ENCODE measurements around the gene ZSCAN10. TPM values are rescaled to one million over a fixed set of nuclear protein-coding genes. Genes with fewer than 3 reads are reported as not detected.

ZSCAN10 gene
- total RNA-seq, 1 donor from 2014 or later, result 50.7 TPM

DNA sequence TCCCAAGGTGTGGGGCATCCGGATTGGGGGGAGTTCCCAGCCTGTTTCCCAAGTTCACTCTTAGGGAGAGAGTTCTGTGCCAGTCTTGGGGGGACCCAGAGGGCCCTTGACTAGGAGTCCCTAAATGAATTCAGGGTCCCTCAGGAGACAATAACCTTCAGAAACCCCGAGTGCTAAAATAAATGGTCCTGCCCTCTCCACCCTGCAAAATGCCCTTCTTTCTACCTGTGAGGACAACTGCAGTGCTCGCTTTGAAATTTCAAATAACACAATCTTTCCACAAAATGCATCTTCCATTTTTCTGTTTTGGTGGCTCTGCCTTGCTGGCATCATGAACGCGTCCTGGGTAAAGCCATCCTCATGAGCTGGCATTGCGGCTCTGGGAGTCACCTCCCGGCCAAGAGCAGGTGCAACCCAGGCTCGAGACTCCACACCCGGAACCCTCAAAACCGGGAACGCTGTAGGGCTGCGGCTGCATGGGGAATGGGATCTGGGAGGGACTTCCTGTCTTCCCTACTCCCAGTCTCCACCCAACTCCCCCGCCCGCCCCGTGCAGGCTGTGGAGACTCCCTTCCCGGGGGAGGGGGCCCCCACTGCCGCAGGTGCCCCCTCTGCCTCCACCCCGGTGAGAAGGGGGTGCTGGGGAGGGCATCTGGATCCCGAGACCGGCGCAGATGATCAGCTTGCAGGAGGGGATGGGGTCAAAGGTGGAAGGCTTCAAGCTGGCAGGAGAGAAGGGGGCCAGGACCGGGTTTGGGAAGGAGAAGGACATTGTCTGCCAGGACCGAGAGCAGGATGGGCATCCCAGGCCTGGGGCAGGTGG, 13.2 kb upstream of the ZSCAN10 start, which contains the start of gene ZNF205:
Gene ZNF205 (plus strand): TSS at position 529 of the 823 bp plus-strand sequence. CDS start 845 bp downstream, outside the sequence.
- H3K4me3 Mint-ChIP-seq (ENCODE audit: unreplicated experiment), result peak within 1 kb of the TSS; percentile 92
- peak within 1 kb of the TSS; percentile 20 for H3K27ac Mint-ChIP-seq (ENCODE audit: unreplicated experiment)
- H3K27me3 Mint-ChIP-seq (ENCODE audit: unreplicated experiment), result peaks cover 9% of the 10 kb centered on the region
- DNase-seq (ENCODE audit: low spot score), result peak; percentile 55
- no peaks in the 10 kb centered on the region for H3K9me3 Mint-ChIP-seq (ENCODE audit: unreplicated experiment)
- peaks cover 25% of the 10 kb centered on the region for H3K4me1 Mint-ChIP-seq (ENCODE audit: unreplicated experiment)
- H3K36me3 Mint-ChIP-seq (ENCODE audit: low read depth, unreplicated experiment), result peaks cover 9% of the 10 kb centered on the region
- TF ChIP-seq, protein P1, sequence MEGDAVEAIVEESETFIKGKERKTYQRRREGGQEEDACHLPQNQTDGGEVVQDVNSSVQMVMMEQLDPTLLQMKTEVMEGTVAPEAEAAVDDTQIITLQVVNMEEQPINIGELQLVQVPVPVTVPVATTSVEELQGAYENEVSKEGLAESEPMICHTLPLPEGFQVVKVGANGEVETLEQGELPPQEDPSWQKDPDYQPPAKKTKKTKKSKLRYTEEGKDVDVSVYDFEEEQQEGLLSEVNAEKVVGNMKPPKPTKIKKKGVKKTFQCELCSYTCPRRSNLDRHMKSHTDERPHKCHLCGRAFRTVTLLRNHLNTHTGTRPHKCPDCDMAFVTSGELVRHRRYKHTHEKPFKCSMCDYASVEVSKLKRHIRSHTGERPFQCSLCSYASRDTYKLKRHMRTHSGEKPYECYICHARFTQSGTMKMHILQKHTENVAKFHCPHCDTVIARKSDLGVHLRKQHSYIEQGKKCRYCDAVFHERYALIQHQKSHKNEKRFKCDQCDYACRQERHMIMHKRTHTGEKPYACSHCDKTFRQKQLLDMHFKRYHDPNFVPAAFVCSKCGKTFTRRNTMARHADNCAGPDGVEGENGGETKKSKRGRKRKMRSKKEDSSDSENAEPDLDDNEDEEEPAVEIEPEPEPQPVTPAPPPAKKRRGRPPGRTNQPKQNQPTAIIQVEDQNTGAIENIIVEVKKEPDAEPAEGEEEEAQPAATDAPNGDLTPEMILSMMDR (IDR thresholded peaks at IDR 0.05; ENCODE audit: unreplicated experiment), result no peak

DNA sequence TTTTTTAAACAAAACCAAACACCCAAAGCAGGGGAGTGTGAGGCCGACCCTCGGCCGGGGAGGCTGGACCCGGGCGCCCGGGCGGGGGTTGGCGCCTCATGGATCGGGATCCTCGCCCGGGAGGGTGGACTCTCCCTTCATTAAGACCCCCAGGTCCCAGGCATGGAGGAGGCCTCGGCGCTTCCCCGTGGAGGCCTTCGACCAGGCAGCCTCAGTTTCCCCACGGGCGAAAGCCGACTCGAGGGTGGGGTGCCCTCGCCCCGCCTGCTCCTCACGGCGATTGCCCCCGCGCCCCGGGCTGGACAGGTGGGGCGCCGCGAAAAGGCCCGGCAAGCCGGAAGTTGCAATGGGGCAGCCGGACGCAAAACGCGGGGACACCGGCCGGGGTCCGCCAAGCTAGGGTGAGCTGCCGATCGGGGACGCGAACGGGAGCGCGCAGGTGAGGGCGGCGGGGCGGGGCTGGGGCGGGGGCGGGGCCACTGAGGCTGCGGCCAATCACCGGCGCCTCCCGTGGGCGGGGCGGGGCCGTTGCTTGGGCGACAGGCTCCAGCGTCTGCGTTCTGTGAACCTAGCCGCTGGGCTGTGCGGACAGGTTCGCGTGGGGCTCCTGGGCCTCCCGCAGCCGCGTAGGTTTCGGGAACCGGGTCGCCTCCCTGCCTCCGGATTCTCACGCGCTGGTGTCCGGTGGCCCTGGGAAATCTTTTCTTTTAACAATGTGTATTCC, 7.3 kb upstream of the ZSCAN10 start:
- Mint-ChIP-seq H3K4me3 (ENCODE audit: unreplicated experiment) (peak overlapping the region; percentile 88), H3K36me3 (ENCODE audit: low read depth, unreplicated experiment) (no peaks in the 10 kb centered on the region), H3K9me3 (ENCODE audit: unreplicated experiment) (no peaks in the 10 kb centered on the region), H3K27ac (ENCODE audit: unreplicated experiment) (peak overlapping the region; percentile 92), H3K27me3 (ENCODE audit: unreplicated experiment) (peaks cover 9% of the 10 kb centered on the region), H3K4me1 (ENCODE audit: unreplicated experiment) (peaks cover 30% of the 10 kb centered on the region)
- DNase-seq (ENCODE audit: low spot score), result peak; percentile 94
- TF ChIP-seq, protein P1 (IDR thresholded peaks at IDR 0.05; ENCODE audit: unreplicated experiment), result no peak

DNA sequence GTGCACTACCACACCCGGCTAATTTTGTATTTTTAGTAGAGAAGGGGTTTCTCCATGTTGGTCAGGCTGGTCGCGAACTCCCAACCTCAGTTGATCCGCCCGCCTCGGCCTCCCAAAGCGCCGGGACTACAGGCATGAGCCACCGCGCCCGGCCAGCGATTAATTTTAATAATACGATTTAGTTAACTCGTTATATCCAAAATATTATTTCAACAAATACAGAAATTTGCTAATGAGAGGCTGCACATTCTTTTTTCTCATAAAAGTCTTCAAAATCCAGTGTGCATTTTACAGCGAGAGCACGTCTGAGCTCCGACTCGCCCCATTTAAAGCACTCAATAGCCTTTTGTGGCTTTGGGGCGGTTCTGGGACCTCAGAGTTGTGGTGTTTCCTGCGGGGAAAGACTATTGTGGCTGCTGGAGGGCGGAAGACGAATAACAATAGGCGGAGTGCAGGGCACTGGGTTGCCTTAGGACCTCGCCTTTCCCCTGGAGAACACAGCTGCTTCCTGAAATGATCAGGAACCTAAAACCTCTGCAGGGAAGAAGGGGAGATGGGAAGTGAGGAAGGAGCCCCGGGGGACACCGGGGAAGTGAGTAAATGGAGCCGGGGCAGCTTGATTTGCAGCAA, 2.9 kb upstream of the ZSCAN10 start:
- H3K36me3 Mint-ChIP-seq (ENCODE audit: low read depth, unreplicated experiment), result no peaks in the 10 kb centered on the region
- H3K27ac Mint-ChIP-seq (ENCODE audit: unreplicated experiment), result peak overlapping the region; percentile 99
- no peaks in the 10 kb centered on the region for H3K9me3 Mint-ChIP-seq (ENCODE audit: unreplicated experiment)
- peaks cover 11% of the 10 kb centered on the region for H3K27me3 Mint-ChIP-seq (ENCODE audit: unreplicated experiment)
- peak; percentile 60 for DNase-seq (ENCODE audit: low spot score)
- TF ChIP-seq, protein P1 (IDR thresholded peaks at IDR 0.05; ENCODE audit: unreplicated experiment), result no peak
- H3K4me3 Mint-ChIP-seq (ENCODE audit: unreplicated experiment), result peak overlapping the region; percentile 53
- peaks cover 58% of the 10 kb centered on the region for H3K4me1 Mint-ChIP-seq (ENCODE audit: unreplicated experiment)

DNA sequence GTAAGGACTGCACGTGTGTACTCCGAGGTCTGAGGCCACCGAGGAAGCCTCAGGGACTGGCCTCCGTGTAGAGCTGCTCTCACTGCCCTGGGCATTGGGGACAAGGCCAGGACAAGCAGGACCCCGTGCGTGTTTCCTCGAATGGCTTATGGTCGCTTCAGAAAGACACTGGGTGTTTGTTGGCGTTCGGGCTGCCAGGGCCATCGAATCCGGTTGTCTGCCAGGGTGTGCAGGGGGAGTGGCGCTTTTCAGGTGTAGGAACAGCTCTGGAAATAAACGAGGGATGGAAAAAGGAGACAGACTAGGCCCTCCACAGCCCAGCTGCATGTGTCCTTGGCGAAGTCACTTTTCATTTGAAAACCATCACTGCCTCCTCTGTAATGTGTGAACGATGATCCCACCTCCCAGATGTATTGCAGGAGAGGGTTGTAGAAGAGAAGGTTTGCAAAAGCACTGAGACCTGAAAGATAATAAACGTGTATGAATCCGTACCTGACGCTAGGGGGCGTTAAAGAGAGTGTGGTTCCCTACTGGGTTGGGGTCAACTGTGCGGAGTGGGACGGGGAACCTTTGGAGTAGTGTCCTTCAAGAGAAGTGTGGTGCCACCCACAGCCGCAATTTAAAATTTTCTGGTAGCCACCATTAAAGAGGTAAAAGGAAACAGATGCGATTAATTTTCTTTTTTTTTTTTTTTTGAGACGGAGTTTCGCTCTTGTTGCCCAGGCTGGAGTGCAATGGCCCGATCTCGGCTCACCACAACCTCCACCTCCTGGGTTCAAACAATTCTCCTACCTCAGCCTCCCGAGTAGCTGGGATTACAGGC, 2.1 kb upstream of the ZSCAN10 start:
- Mint-ChIP-seq H3K9me3 (ENCODE audit: unreplicated experiment) (no peaks in the 10 kb centered on the region), H3K4me1 (ENCODE audit: unreplicated experiment) (peaks cover 56% of the 10 kb centered on the region), H3K36me3 (ENCODE audit: low read depth, unreplicated experiment) (no peaks in the 10 kb centered on the region), H3K4me3 (ENCODE audit: unreplicated experiment) (peak overlapping the region; percentile 62), H3K27me3 (ENCODE audit: unreplicated experiment) (peaks cover 10% of the 10 kb centered on the region), H3K27ac (ENCODE audit: unreplicated experiment) (peak overlapping the region; percentile 99)
- TF ChIP-seq, protein P1 (IDR thresholded peaks at IDR 0.05; ENCODE audit: unreplicated experiment), result peak; percentile 81
- DNase-seq (ENCODE audit: low spot score), result peak; percentile 46
